Measurements from ENCODE around the gene AMDHD2. TPM values are rescaled to one million over a fixed set of nuclear protein-coding genes. Genes with fewer than 3 reads are reported as not detected.

Gene AMDHD2
- total and polyA plus RNA-seq, 2 of the 8 experiments (the other 6 are each of a cell fraction or from before 2014, with no cell fraction given) = 43.0 to 54.6 TPM

GRCh38 chr16:2537451-2538379 is 17.5 kb downstream of the AMDHD2 start, which contains the start of gene PDPK1:
PDPK1 (plus strand) TSS chr16:2538021; CDS start chr16:2538113, 92 bp downstream.
- H3K27me3 ChIP-seq (replicated peaks in 1 of 4; ENCODE audit: control insufficient read depth in 3 of 4, extremely low read depth in 1 of 4, insufficient read depth in 3 of 4, low read length in 3 of 4) = no peaks in the 10 kb centered on the region
- H3K23me2 ChIP-seq (ENCODE audit: low read depth, low read length) = peaks cover 2% of the 10 kb centered on the region
- ChIA-PET CTCF (ENCODE audit: partially characterized antibody) (interaction anchor here (1.2 kb wide), 1 partner anchor 36 kb away, joined by 4 read pairs; no protein-coding TSS in a partner anchor), POLR2A (ENCODE audit: partially characterized antibody) (interaction anchor here (0.9 to 2.3 kb wide), 3 partner anchors 17 to 382 kb away, joined by 3 to 10 read pairs (median 3); partner anchors contain the start of genes AMDHD2 and TRAF7)
- H3K79me1 ChIP-seq (ENCODE audit: low read depth, low read length) = peaks cover 2% of the 10 kb centered on the region; the same call in 1 of the 2 replicates
- H3K79me2 ChIP-seq (ENCODE audit: control insufficient read depth in 1 of 2, insufficient read depth in 2 of 2, low read length in 2 of 2) = peaks cover 0 to 26% of the 10 kb centered on the region in 2 experiments; a peak in 2 of 4 replicates
- DNase-seq (ENCODE audit: low read depth in 1 of 2, low spot score in 2 of 2) (peak; percentile 75 to 88), FAIRE-seq (no peak)
- H2BK120ac ChIP-seq (replicated peaks; ENCODE audit: low read depth, low read length) = no peak within 1 kb of the TSS
- no peak within 1 kb of the TSS for H2BK12ac ChIP-seq (ENCODE audit: low read depth, low read length)
- 6% methylated on average over 42 of the region's 126 CpGs; no CpG with 5 or more reads in 1 of the 2 experiments for WGBS, 2 experiments (ENCODE audit: extremely low coverage in 1 of 2, insufficient coverage in 1 of 2, insufficient read length in 1 of 2, insufficient replicate concordance in 2 of 2, low coverage in 1 of 2, low lambda C conversion rate in 2 of 2, missing lambda C conversion rate in 1 of 2)
- H2BK5ac ChIP-seq (ENCODE audit: low read depth, low read length) = no peak within 1 kb of the TSS
- H4K8ac ChIP-seq (ENCODE audit: extremely low read depth, insufficient read depth, low read length) = no peak within 1 kb of the TSS
- H3K27ac ChIP-seq (ENCODE audit: low read depth, low read length) = peak within 1 kb of the TSS; percentile 63; the same call in 1 of the 2 replicates
- H4K91ac ChIP-seq (replicated peaks; ENCODE audit: insufficient read length, low read length) = no peak within 1 kb of the TSS
- H4K5ac ChIP-seq (ENCODE audit: insufficient read length, low read depth, low read length) = no peak within 1 kb of the TSS
- H3K36me3 ChIP-seq (ENCODE audit: control insufficient read depth in 2 of 4, insufficient read depth in 4 of 4, low read length in 3 of 4) = no peaks in the 10 kb centered on the region
- no peak within 1 kb of the TSS for H2BK15ac ChIP-seq (ENCODE audit: low read length)
- no peak within 1 kb of the TSS; the same call in 1 of the 2 replicates for H3K18ac ChIP-seq (ENCODE audit: extremely low read depth, low read length)
- no peak within 1 kb of the TSS for H3K56ac ChIP-seq (replicated peaks; ENCODE audit: insufficient read length, low read depth, low read length)
- peak within 1 kb of the TSS; percentile 75 to 76 for H3K4me2 ChIP-seq (ENCODE audit: insufficient read depth in 1 of 2, low read depth in 2 of 2, low read length in 2 of 2)
- H2BK20ac ChIP-seq (ENCODE audit: low read length) = no peak within 1 kb of the TSS
- H2AFZ ChIP-seq (ENCODE audit: low read length) = no peak within 1 kb of the TSS
- no peaks in the 10 kb centered on the region for H3K9me3 ChIP-seq (ENCODE audit: insufficient read depth in 2 of 2, low read depth in 1 of 2, low read length in 1 of 2)
- H2AK5ac ChIP-seq (ENCODE audit: low read depth, low read length) = no peak within 1 kb of the TSS
- H4K20me1 ChIP-seq (replicated peaks in 1 of 2; ENCODE audit: control insufficient read depth in 1 of 2, insufficient read depth in 2 of 2, low read length in 2 of 2) = peaks cover 0 to 4% of the 10 kb centered on the region in 2 experiments
- peak within 1 kb of the TSS in 3 of 4 experiments; percentile 34 to 89 (median 64); a peak in 4 of 7 replicates for H3K9ac ChIP-seq (replicated peaks in 1 of 4; ENCODE audit: extremely low read depth in 1 of 4, low read depth in 3 of 4, low read length in 3 of 4)
- no peak within 1 kb of the TSS for H3K14ac ChIP-seq (ENCODE audit: insufficient read length)
- peak within 1 kb of the TSS; percentile 47 to 77 (median 59) for H3K4me3 ChIP-seq (ENCODE audit: extremely low read depth in 1 of 4, insufficient read depth in 2 of 4, low read depth in 3 of 4, low read length in 4 of 4)
- H3K4me1 ChIP-seq (replicated peaks in 1 of 4; ENCODE audit: control insufficient read depth in 3 of 4, insufficient read depth in 4 of 4, low read length in 3 of 4) = peaks cover 0 to 2% (median 0%) of the 10 kb centered on the region in 4 experiments; a peak in 2 of 7 replicates
- H3K23ac ChIP-seq (ENCODE audit: insufficient read length) = no peak within 1 kb of the TSS
- H3K4ac ChIP-seq (replicated peaks; ENCODE audit: insufficient read length, low read depth, low read length) = no peak within 1 kb of the TSS
- peak; percentile 56 to 57; a peak in 2 of 3 replicates for TF ChIP-seq POLR2A (IDR thresholded peaks at IDR 0.05; ENCODE audit: control extremely low read depth in 1 of 2, low read depth in 2 of 2, low read length in 2 of 2)
- TF ChIP-seq ZNF274 (IDR thresholded peaks at IDR 0.05; ENCODE audit: borderline replicate concordance, extremely low read depth, low read length) = no peak
- no peak for TF ChIP-seq SAP30 (IDR thresholded peaks at IDR 0.05; ENCODE audit: insufficient read depth, insufficient replicate concordance, low read length)
- no peak for TF ChIP-seq NANOG (IDR thresholded peaks at IDR 0.05; ENCODE audit: insufficient read depth, low read depth, low read length, poor library complexity, severe bottlenecking)
- TF ChIP-seq RAD21 (IDR thresholded peaks at IDR 0.05 in 1 of 2, conservative IDR thresholded peaks at IDR 0.05 in 1 of 2; ENCODE audit: low read depth in 2 of 2, low read length in 2 of 2) = no peak
- TF ChIP-seq CHD1 (IDR thresholded peaks at IDR 0.05; ENCODE audit: low read depth, low read length) = no peak
- TF ChIP-seq BACH1 (IDR thresholded peaks at IDR 0.05; ENCODE audit: low read length) = no peak
- no peak for TF ChIP-seq SIRT6 (IDR thresholded peaks at IDR 0.05; ENCODE audit: low read length)
- TF ChIP-seq SP2 (IDR thresholded peaks at IDR 0.05; ENCODE audit: low read length) = peak; percentile 24; the same call in 1 of the 2 replicates
- TF ChIP-seq SP1 (IDR thresholded peaks at IDR 0.05; ENCODE audit: low read depth, low read length) = 0 out of 2 replicates have a peak, but pooled peaks have one; percentile 21
- peak; percentile 74 for TF ChIP-seq TAF1 (IDR thresholded peaks at IDR 0.05; ENCODE audit: low read depth, low read length)

All from H1 (cell line).